Measurements from ENCODE around the gene SPATA33. TPM values are rescaled to one million over a fixed set of nuclear protein-coding genes. Genes with fewer than 3 reads are reported as not detected.

The SPATA33 gene
- total RNA-seq, 1 experiment from 2014 or later: 19.7 TPM

DNA sequence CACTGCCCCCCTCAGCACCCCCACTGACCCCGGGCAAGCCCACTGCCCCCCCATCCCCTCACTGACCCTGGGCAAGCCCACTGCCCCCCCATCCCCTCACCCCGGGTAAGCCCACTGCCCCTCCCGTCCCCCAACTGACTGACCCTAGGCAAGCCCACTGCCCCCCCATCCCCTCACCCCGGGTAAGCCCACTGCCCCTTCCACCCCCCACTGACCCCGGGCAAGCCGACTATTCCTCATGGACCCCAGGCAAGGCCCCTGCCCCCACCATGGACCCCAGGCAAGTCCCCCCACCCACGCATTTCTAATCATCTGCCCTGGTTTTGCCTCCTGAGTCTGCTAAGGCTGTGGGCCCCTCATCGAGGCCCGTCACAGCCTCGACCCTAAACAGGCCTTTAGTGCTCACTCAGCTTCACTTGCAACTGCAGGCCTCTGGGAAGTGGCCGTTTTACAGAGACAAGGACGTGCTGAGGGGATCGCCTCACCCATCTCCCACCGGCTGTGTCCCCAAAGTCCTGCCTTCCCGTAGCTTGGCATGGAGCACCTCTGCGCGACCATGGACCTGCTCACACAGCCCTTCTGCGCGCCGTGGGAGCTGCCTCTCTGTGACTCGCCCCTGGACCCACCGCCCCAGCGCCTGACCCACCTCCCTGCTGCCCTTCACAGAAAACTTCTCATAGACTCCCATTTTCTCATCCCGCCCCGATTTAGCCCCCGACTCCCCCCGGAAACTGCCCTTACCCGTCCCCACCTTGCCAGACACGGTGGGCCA is 59.5 kb downstream of the SPATA33 start:
- DNase-seq: no peak
- ChIA-PET POLR2A (no interaction called here), CTCF (interaction anchor here (1.5 kb wide), 1 partner anchor 17 kb away, joined by 3 read pairs; no protein-coding TSS in a partner anchor)
- no TSS peak for BruUV-seq (replicated peaks)
- Histone ChIP-seq H3K27me3 (replicated peaks; ENCODE audit: control insufficient read depth, insufficient read depth, low read length) (no peaks in the 10 kb centered on the region), H3K4me1 (peaks cover 20% of the 10 kb centered on the region), H3K9me3 (no peaks in the 10 kb centered on the region), H3K4me3 (ENCODE audit: low read depth, low read length) (no peak overlapping the region), H3K36me3 (ENCODE audit: control insufficient read depth, insufficient read depth, low read length) (no peaks in the 10 kb centered on the region)
- TF ChIP-seq, protein P1, sequence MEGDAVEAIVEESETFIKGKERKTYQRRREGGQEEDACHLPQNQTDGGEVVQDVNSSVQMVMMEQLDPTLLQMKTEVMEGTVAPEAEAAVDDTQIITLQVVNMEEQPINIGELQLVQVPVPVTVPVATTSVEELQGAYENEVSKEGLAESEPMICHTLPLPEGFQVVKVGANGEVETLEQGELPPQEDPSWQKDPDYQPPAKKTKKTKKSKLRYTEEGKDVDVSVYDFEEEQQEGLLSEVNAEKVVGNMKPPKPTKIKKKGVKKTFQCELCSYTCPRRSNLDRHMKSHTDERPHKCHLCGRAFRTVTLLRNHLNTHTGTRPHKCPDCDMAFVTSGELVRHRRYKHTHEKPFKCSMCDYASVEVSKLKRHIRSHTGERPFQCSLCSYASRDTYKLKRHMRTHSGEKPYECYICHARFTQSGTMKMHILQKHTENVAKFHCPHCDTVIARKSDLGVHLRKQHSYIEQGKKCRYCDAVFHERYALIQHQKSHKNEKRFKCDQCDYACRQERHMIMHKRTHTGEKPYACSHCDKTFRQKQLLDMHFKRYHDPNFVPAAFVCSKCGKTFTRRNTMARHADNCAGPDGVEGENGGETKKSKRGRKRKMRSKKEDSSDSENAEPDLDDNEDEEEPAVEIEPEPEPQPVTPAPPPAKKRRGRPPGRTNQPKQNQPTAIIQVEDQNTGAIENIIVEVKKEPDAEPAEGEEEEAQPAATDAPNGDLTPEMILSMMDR (IDR thresholded peaks at IDR 0.05; ENCODE audit: insufficient read depth in 1 of 2, low read depth in 1 of 2, low read length in 1 of 2, severe bottlenecking in 1 of 2, unreplicated experiment in 1 of 2): no peak
- no peaks in the 10 kb centered on the region for H3K9me3 Mint-ChIP-seq (ENCODE audit: unreplicated experiment)
- peak overlapping the region; percentile 67 for H3K27ac Mint-ChIP-seq (ENCODE audit: unreplicated experiment)
- H3K27me3 Mint-ChIP-seq (ENCODE audit: insufficient read depth, unreplicated experiment): no peaks in the 10 kb centered on the region
- H3K4me3 Mint-ChIP-seq (ENCODE audit: unreplicated experiment): no peak overlapping the region
- H3K36me3 Mint-ChIP-seq (ENCODE audit: insufficient read depth, unreplicated experiment): peaks cover 71% of the 10 kb centered on the region
- intact Hi-C loops (cut with micrococcal nuclease; ENCODE audit: unreplicated experiment): no loop called here
- H3K4me1 Mint-ChIP-seq (ENCODE audit: low read depth, unreplicated experiment): peaks cover 24% of the 10 kb centered on the region

DNA sequence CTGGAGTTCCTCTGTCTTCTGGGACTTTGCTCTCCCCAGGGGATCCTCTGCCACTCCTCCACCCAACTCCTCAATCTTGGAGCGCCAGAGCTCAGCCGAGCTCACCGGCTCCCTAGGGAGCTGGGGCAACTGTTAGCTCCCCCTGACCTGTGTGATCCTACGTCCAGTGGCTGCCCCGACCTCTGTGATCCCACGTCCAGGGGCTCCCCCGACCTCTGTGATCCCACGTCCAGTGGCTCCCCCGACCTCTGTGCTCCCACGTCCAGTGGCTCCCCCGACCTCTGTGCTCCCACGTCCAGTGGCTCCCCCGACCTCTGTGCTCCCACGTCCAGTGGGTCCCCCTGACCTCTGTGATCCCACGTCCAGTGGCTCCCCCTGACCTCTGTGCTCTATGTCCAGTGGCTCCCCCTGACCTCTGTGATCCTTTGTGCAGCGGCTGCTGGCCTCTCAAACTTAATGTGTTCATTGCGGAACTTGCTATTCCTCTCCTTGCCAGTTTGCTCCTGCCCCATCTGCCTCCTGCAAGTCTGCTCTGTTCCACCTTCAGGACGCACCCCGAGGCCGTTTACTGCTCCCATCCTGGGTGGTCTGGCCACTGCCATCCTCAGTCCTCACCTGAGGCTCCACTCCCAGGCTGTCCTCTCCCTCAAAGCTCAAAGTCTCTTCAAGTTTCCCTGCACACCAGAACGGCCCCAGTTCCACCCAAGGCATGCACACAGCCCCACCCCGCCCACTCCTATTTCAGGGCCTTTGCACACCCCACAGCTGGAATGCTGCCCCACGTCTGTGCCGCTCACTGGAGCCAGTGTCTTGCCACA is 60.3 kb downstream of the SPATA33 start:
- intact Hi-C loops (cut with micrococcal nuclease; ENCODE audit: unreplicated experiment): no loop called here
- H3K36me3 Mint-ChIP-seq (ENCODE audit: insufficient read depth, unreplicated experiment): peaks cover 79% of the 10 kb centered on the region
- peaks cover 28% of the 10 kb centered on the region for H3K4me1 Mint-ChIP-seq (ENCODE audit: low read depth, unreplicated experiment)
- TF ChIP-seq, protein P1 (IDR thresholded peaks at IDR 0.05; ENCODE audit: insufficient read depth in 1 of 2, low read depth in 1 of 2, low read length in 1 of 2, severe bottlenecking in 1 of 2, unreplicated experiment in 1 of 2): no peak
- POLR2A ChIA-PET: no interaction called here
- no peaks in the 10 kb centered on the region for H3K27me3 Mint-ChIP-seq (ENCODE audit: insufficient read depth, unreplicated experiment)
- Histone ChIP-seq H3K27me3 (replicated peaks; ENCODE audit: control insufficient read depth, insufficient read depth, low read length) (no peaks in the 10 kb centered on the region), H3K4me1 (peaks cover 23% of the 10 kb centered on the region), H3K36me3 (ENCODE audit: control insufficient read depth, insufficient read depth, low read length) (no peaks in the 10 kb centered on the region; the same call in 1 of the 2 replicates), H3K4me3 (ENCODE audit: low read depth, low read length) (no peak overlapping the region), H3K9me3 (no peaks in the 10 kb centered on the region)
- DNase-seq: no peak
- CTCF ChIA-PET: interaction anchor here (1.4 kb wide), 1 partner anchor 12 kb away, joined by 7 read pairs; no protein-coding TSS in a partner anchor
- H3K27ac Mint-ChIP-seq (ENCODE audit: unreplicated experiment): peak overlapping the region; percentile 67
- no peaks in the 10 kb centered on the region for H3K9me3 Mint-ChIP-seq (ENCODE audit: unreplicated experiment)
- BruUV-seq (replicated peaks): no TSS peak
- H3K4me3 Mint-ChIP-seq (ENCODE audit: unreplicated experiment): no peak overlapping the region

Other genes with a start within 250 kb of the SPATA33 start
- 297 TPM in 2 replicates for gene ANKRD11, start 167.3 kb upstream of the SPATA33 start, total RNA-seq (2022)
- gene SPG7, start 149.4 kb upstream of the SPATA33 start, total RNA-seq (2022): 159 and 178 TPM in 2 replicates
- 2,846 and 2,897 TPM in 2 replicates for gene RPL13, start 97.2 kb upstream of the SPATA33 start, total RNA-seq (2022)
- 40.4 and 50.0 TPM in 2 replicates for gene CPNE7, start 82.1 kb upstream of the SPATA33 start, total RNA-seq (2022)
- gene DPEP1, start 44.2 kb upstream of the SPATA33 start, total RNA-seq (2022): 7.8 and 8.1 TPM in 2 replicates
- 150 and 159 TPM in 2 replicates for gene CHMP1A, start 128 bp upstream of the SPATA33 start, total RNA-seq (2022)
- gene CDK10, start 28.9 kb downstream of the SPATA33 start, total RNA-seq (2022): 135 and 140 TPM in 2 replicates
- gene SPATA2L, start 43.9 kb downstream of the SPATA33 start, total RNA-seq (2022): 16.4 and 18.5 TPM in 2 replicates
- 6.1 and 6.3 TPM in 2 replicates for gene VPS9D1, start 63.1 kb downstream of the SPATA33 start, total RNA-seq (2022)
- 28.1 and 35.4 TPM in 2 replicates for gene ZNF276, start 63.7 kb downstream of the SPATA33 start, total RNA-seq (2022)
- gene FANCA, start 158.8 kb downstream of the SPATA33 start, total RNA-seq (2022): 173 and 185 TPM in 2 replicates
- gene SPIRE2, start 170.6 kb downstream of the SPATA33 start, total RNA-seq (2022): 29.6 and 31.3 TPM in 2 replicates
- gene TCF25, start 215.8 kb downstream of the SPATA33 start, total RNA-seq (2022): 196 and 244 TPM in 2 replicates